Astrocyte of the cerebellum (primary cell): Measurements from ENCODE around the gene FOXD2.

Experiments used
- DNase-seq: peaks from one replicate; pipeline ENCODE4 v3.0.0-alpha.2; 2011; ENCODE audit warnings: low read depth
- H3K4me3 ChIP-seq: 2 replicates; pipeline ENCODE4 v1.5.1; 2011; ENCODE audit warnings: mild to moderate bottlenecking, low read depth, low read length, moderate library complexity
- in situ Hi-C: cut with HindIII; loops from 2 replicates; pipeline ENCODE4 v1.10.0; 2017; ENCODE audit warnings: low sequenced_read_pairs
- TF ChIP-seq, protein P1 (sequence below): IDR thresholded peaks from 2 replicates; pipeline ENCODE4 v1.5.1; 2012; ENCODE audit warnings: low read length, low read depth, moderate library complexity, mild to moderate bottlenecking; ENCODE audit errors: missing control alignments

FOXD2 gene

DNA sequence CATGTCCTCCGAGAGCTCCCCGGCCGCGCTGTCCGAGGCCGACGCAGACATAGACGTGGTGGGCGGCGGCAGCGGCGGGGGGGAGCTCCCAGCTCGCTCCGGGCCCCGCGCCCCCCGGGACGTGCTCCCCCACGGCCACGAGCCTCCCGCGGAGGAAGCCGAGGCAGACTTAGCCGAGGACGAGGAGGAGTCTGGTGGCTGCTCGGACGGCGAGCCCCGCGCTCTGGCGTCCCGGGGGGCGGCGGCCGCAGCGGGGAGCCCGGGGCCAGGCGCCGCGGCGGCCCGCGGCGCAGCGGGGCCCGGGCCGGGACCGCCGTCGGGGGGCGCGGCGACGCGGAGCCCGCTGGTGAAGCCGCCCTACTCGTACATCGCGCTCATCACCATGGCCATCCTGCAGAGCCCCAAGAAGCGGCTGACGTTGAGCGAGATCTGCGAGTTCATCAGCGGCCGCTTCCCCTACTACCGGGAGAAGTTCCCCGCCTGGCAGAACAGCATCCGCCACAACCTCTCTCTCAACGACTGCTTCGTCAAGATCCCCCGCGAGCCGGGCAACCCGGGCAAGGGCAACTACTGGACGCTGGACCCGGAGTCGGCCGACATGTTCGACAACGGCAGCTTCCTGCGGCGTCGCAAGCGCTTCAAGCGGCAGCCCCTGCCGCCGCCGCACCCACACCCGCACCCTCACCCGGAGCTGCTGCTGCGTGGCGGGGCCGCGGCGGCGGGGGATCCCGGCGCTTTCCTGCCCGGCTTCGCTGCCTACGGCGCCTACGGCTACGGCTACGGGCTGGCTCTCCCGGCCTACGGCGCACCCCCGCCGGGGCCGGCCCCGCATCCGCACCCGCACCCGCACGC is 547 bp downstream of the FOXD2 start:
- no peak for DNase-seq
- TF ChIP-seq, protein P1, sequence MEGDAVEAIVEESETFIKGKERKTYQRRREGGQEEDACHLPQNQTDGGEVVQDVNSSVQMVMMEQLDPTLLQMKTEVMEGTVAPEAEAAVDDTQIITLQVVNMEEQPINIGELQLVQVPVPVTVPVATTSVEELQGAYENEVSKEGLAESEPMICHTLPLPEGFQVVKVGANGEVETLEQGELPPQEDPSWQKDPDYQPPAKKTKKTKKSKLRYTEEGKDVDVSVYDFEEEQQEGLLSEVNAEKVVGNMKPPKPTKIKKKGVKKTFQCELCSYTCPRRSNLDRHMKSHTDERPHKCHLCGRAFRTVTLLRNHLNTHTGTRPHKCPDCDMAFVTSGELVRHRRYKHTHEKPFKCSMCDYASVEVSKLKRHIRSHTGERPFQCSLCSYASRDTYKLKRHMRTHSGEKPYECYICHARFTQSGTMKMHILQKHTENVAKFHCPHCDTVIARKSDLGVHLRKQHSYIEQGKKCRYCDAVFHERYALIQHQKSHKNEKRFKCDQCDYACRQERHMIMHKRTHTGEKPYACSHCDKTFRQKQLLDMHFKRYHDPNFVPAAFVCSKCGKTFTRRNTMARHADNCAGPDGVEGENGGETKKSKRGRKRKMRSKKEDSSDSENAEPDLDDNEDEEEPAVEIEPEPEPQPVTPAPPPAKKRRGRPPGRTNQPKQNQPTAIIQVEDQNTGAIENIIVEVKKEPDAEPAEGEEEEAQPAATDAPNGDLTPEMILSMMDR: no peak

DNA sequence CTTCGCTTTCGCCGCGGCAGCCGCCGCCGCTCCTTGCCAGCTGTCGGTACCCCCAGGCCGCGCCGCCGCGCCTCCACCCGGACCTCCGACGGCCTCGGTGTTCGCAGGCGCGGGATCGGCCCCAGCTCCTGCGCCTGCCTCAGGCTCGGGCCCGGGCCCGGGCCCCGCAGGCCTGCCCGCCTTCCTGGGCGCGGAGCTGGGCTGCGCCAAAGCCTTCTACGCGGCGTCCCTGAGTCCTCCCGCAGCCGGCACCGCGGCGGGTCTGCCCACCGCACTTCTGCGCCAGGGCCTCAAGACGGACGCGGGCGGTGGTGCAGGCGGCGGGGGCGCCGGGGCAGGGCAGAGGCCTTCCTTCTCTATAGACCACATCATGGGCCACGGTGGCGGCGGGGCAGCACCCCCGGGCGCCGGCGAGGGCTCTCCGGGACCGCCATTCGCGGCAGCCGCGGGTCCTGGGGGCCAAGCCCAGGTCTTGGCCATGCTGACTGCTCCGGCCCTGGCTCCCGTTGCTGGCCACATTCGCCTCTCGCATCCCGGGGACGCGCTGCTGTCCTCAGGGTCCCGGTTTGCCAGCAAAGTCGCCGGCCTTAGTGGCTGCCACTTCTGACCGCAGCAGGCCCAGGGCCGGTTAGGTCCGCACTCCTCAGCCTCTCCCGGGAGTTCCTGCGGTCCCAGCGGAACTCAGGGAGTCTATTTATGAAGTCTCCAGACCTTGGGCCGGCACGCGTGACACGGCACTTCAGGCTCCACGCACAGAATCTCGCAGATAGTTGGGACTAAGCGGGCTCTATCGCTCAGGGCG is 1.4 kb downstream of the FOXD2 start:
- no peak overlapping the region for H3K4me3 ChIP-seq
- no peak for DNase-seq
- TF ChIP-seq, protein P1: no peak
- in situ Hi-C loops: no loop called here

More for the DNA sequence above, 547 bp downstream of the FOXD2 start:
- H3K4me3 ChIP-seq: peak overlapping the region; percentile 46
- in situ Hi-C loops: no loop called here

DNA sequence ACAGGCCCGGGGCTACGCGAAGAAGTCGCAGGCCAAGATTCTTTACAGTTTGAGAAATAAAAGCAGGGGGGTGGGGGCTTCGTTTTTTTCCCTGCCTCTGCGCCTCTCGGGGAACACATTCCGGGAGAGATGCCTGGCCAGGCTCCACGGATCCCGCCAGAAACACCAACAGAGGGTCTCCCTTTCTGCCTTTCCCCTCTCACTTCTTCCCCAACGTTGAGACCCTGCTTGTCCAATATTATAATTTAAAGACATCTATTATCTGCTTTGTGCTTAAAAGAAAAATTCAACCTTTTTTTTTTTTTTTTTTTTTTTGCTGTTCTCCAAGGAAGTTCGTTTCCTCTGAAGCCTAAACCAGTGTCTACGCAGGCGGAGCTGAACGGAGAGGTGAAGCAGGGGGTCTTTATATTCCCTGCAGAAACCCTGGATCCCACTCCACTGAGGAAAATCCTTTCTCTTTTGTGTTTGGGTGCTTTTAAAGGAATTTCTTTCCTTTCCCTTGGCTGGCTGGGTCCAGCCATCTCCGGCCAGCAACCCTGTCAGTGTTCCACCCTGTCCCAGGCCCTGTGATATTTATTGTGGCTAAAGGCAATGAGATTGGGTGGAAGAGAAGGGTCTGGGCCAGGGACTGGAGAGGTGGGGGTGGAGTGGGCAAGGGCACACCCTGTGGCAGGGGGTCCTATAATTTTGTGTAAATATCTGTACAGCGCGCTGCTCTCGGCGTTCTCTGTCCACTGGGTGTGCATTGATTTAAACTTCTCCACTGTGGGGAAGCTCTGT is 2.2 kb downstream of the FOXD2 start:
- DNase-seq: no peak
- TF ChIP-seq, protein P1: no peak
- in situ Hi-C loops: no loop called here
- no peak overlapping the region for H3K4me3 ChIP-seq

DNA sequence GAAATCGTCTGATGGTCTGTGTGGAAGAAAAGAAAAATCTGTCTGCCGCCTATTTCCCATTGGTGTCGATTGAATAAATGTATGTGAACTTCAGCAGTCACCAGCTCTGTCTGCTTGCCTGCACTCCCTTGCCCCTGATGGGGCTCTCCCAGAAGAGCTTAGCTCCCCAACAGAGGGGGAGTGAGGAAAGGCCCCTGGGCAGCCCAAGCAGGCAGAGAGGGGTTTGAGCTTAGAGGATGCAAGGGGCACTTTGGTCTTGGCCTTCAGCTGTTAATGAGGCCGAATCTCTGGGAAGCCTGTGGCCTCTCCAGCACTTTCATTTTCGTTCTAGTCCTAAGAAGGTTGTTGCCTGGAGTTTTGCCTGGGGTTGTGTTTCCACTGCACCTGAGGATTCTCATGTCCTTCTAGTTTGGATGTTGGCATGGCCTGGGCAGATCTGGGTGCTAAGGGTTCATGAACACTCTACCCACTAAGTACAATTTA is 2.8 kb downstream of the FOXD2 start:
- no peak overlapping the region for H3K4me3 ChIP-seq
- no peak for DNase-seq
- in situ Hi-C loops: no loop called here
- TF ChIP-seq, protein P1: no peak

DNA sequence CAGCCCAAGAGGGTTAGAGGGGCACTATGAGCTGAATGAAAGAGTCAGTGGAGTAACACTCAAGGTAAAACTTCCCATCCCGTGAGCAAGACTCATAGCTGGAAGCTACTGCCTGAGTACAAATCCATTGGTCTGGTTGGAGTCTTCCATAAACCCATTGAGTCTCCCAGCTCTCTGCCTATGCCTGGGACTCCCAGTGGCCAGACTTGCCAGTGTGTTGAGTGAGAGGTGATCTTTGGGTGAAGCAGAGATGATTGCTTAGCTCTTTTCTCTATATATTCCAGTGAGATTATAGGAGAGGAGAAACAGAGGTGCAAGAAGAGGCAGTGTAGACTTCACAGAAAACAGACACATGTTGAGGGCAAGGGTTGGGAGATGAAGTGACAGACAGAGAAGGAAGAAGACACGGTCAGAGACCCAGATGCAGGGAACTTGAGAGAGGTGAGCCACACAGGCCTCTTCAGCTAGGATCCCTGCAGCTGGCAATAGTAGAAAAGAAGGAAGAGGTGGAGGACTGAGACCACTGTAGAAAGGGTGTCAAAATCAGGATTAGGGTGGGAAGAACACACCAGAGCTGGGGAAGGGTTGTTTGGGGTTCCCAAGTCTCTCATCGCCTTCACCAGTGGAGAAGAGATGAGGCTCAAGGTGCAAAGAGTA is 3.7 kb downstream of the FOXD2 start:
- in situ Hi-C loops: no loop called here
- no peak for DNase-seq
- no peak overlapping the region for H3K4me3 ChIP-seq
- TF ChIP-seq, protein P1: no peak

DNA sequence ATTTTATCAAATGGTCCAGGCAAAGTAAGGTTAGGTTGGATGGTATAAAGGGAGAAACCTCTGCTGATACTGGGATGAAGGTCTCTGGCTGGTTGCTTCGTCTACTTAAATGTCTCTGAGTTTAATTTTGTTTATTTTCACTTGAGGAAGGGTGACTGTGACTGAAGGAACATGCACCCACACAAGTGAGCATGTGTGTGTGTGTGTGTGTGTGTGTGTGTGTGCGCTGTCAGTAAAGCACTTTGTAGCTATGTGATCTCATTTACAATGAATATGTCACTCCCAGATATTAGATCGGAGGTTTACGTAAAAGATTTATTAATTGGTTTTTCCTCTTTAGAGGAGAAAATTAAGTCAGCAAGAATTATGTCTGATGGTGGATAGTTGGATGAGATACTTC is 4.4 kb downstream of the FOXD2 start:
- H3K4me3 ChIP-seq: no peak overlapping the region
- TF ChIP-seq, protein P1: no peak
- in situ Hi-C loops: no loop called here

More for the DNA sequence above, 4.4 kb downstream of the FOXD2 start:
- no peak for DNase-seq
